Body of pancreas (tissue), 4 donors: ENCODE measurements around the gene C14orf93. TPM values are rescaled to one million over a fixed set of nuclear protein-coding genes. Genes with fewer than 3 reads are reported as not detected.

Experiments used
- ATAC-seq: fragments of 150-250 bp; one replicate; pipeline ENCODE4 v1.9.1; 2016
- DNase-seq, 4 donors: peaks; one replicate each; pipeline ENCODE4 v3.0.0-alpha.2; 2019
- H3K27ac ChIP-seq, 4 donors: fragments of 200-600 bp; sonication (generic); 1 replicate in 3 of 4; 2 replicates in 1 of 4; pipeline versions ENCODE4 v1.5.1 to v1.6.1; 2016 to 2019; ENCODE audit warnings: mild to moderate bottlenecking in 1 of 4, mixed read lengths in 1 of 4, moderate library complexity in 1 of 4
- H3K27me3 ChIP-seq, 2 donors: fragments of 200-600 bp; sonication (generic); one replicate each; pipeline ENCODE4 v1.6.0; 2016; ENCODE audit warnings: mild to moderate bottlenecking in 1 of 2
- H3K36me3 ChIP-seq, 2 donors: fragments of 200-600 bp; sonication (generic); replicated peaks in 1 of 2; 2 replicates each; pipeline ENCODE4 v1.5.1; 2016; ENCODE audit warnings: low read depth in 2 of 2; ENCODE audit not compliant: insufficient read depth in 1 of 2
- H3K4me1 ChIP-seq: fragments of 200-600 bp; sonication (generic); one replicate; pipeline ENCODE4 v1.6.0; 2016
- H3K4me3 ChIP-seq, 2 donors: fragments of 200-600 bp; sonication (generic); 1 replicate in 1 of 2; 2 replicates in 1 of 2; pipeline ENCODE4 v1.5.1; 2016 to 2019
- H3K9me3 ChIP-seq, 3 donors: fragments of 200-600 bp; sonication (generic); 1 replicate in 2 of 3; 2 replicates in 1 of 3; pipeline ENCODE4 v1.5.1; 2016
- POLR2A ChIP-seq, 3 donors: fragments of 450-650 bp; IDR thresholded peaks; one replicate each; pipeline ENCODE4 v1.6.1; 2016; ENCODE audit warnings: antibody characterized with exemption in 3 of 3, mild to moderate bottlenecking in 2 of 3
- WGBS, 2 donors: methylation state at CpG; one replicate each; pipeline ENCODE4 v1.1.5; 2017; 5-methylcytosine and 5-hydroxymethylcytosine counted together
- intact Hi-C: fragments of 100-400 bp; cut with DNase I; formaldehyde crosslinking; loops from one replicate; pipeline ENCODE4 v1.15.1; 2023
- total RNA-seq, 2 donors: library from RNA; depleted of rRNA; stranded (reverse); fragments of >200 nt; gene quantifications; one replicate each; pipeline ENCODE4 v1.1.0, GENCODE V29; 2016
- TF ChIP-seq, protein P1 (sequence below), 7 experiments: fragments of 450-650 bp in 4 of 7; fragments of 200-600 bp in 3 of 7; sonication (generic) in 3 of 7; IDR thresholded peaks; one replicate each; pipeline ENCODE4 v1.5.1; 2016 to 2019; ENCODE audit warnings: antibody characterized with exemption in 7 of 7

Gene C14orf93
- total RNA-seq, 2 donors from 2014 or later: 4.0 to 11.2 TPM

DNA sequence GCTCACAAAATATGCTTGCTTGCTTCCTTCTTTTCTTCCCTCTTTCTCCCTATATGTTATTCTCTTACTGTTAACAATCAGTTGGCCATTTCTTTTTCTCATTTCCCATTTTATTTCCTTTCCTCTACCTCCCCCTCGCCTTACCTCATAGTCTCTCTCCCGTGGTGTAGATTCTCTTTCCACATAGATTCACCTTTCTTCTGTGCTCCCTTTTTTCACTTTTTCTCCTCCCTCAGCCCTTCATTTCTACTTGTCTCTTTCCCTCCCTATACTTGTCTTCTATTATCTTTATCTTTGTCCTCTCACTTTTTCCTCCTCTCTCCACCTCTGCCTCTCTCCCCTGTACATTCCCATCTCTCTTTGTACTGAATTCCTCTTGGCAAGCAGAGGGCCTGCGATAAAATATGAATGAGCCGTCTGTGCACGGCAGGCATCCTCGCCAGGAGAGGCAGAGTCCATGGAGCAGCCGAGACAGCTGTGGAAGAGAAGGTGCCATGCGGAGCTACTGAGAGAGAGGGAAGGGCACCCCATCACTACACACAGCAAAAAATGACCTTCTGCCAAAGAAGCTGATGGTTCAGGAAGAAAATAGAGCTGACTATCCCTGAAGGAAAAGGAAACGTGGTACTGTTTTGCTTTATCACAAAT lies 12.1 kb downstream of the C14orf93 start:
- DNase-seq: no peak
- intact Hi-C loops: no loop called here
- Histone ChIP-seq H3K4me1 (peaks cover 5% of the 10 kb centered on the region), H3K27ac (no peak overlapping the region), H3K27me3 (no peaks in the 10 kb centered on the region), H3K4me3 (no peak overlapping the region), H3K9me3 (no peaks in the 10 kb centered on the region), H3K36me3 (no peaks in the 10 kb centered on the region)
- ATAC-seq: no peak
- TF ChIP-seq, protein P1, sequence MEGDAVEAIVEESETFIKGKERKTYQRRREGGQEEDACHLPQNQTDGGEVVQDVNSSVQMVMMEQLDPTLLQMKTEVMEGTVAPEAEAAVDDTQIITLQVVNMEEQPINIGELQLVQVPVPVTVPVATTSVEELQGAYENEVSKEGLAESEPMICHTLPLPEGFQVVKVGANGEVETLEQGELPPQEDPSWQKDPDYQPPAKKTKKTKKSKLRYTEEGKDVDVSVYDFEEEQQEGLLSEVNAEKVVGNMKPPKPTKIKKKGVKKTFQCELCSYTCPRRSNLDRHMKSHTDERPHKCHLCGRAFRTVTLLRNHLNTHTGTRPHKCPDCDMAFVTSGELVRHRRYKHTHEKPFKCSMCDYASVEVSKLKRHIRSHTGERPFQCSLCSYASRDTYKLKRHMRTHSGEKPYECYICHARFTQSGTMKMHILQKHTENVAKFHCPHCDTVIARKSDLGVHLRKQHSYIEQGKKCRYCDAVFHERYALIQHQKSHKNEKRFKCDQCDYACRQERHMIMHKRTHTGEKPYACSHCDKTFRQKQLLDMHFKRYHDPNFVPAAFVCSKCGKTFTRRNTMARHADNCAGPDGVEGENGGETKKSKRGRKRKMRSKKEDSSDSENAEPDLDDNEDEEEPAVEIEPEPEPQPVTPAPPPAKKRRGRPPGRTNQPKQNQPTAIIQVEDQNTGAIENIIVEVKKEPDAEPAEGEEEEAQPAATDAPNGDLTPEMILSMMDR (IDR thresholded peaks at IDR 0.05): no peak
- TF ChIP-seq POLR2A (IDR thresholded peaks at IDR 0.05): no peak
- WGBS, 2 donors: 57 to 73% methylated on average over 9 of the region's 9 CpGs

DNA sequence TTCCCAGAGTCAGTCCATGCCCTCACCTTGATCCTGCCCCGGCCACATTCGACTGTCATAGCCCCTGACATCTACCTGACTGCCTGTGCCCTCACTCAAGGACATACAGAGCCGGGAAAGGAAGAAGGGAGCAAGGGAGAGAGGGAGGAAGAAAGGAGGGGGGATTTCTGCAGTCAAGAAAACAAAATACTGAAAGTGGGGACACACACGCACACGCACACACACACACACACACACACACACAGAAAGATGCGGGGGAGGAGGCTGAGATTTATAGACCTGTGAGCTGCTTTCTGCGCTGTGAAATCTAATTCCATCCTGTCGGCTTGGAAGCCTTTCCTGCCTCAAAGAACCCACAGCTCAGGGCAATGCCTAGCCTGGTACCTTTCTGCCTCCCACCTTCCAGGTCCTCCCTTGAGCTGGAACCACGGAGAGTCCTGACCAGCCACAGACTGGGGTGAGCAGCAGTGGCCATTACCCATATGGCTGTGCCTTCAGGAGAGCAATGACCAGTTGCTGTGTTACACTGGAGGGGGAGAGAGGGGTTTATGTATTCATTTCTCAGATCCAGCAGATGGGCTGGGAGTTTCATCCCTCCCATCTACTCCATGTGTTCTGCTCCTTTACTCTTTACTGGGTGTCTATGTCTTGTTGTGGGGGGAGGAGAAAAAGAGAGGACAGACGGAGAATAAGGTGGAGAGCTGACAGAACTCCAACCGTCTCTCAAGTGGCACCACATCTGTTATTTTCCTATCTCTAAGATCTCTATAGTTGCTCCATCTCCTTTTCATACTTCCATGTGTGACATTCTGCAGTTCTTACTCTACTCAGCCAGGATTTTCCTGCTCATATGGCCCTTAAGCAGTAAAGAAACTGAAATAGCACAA lies 12.9 kb downstream of the C14orf93 start:
- WGBS, 2 donors: 73 to 80% methylated on average over 10 to 11 of the region's 11 CpGs
- intact Hi-C loops: no loop called here

DNA sequence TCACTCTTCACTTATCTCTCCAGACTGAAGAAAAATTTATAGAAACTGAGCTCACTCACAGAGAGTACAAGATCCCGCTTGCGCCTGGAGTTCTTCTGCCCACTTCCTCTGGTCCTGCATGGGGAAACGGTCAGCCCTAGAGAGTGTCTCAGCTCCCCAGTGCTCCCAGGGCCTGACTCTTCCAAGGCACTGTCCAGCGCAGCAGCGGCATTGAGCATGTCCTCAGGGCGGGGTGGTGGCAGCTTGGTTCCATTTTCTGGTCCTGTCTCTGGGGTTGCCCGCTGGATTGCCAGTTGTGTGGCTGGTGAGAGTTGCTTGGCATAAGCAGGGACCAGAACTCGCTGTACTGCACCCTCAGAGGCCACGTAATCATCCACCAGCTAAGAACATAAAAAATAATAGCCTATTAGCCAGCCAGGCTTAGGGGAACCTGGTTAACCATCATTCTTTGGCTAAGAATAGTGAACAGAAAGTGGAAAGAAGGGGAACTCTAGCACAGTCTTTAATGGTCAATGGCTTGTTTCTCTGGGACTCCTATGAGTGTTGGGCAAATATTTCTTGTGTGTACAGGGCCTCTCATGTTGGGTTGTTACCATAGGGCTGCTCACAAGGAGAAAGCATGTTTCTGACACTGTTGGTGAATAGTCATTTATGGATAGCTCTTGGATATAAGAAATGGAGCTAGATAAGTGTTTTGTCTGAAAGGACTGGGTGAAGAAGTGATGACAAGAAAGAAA lies 13.9 kb downstream of the C14orf93 start:
- WGBS, 2 donors: 90 to 93% methylated on average over 9 of the region's 9 CpGs

More for the DNA sequence above, 12.9 kb downstream of the C14orf93 start:
- no peak for DNase-seq
- no peak overlapping the region for H3K4me3 ChIP-seq
- no peaks in the 10 kb centered on the region for H3K36me3 ChIP-seq
- H3K4me1 ChIP-seq: peaks cover 5% of the 10 kb centered on the region
- H3K27ac ChIP-seq: no peak overlapping the region
- no peaks in the 10 kb centered on the region for H3K27me3 ChIP-seq
- H3K9me3 ChIP-seq: no peaks in the 10 kb centered on the region
- TF ChIP-seq POLR2A (IDR thresholded peaks at IDR 0.05): no peak
- TF ChIP-seq, protein P1 (IDR thresholded peaks at IDR 0.05): no peak
- no peak for ATAC-seq

DNA sequence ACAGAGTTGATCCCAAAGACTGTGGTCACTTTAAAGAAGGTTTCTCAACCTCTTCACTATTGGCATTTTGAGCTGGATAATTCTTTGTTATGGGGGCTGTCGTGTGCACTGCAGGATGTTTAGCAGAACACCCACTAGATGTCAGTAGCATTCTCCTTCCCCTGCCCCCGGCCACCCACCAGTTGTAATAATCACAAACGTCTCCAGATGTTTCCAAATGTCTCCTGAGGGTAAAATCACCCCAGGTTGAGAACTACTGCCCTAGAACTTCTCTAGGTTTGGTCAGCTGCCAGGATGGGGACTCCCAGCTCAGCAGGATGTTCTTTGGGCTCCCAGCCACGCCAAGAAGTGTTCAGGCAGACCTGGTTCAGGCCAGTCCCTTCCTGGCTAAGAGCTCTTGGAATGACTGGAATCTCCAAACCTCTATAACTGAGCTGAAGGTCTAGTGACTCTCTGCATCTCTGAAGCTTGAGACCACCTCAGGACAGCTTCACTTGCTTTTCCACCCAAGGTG lies 15.1 kb downstream of the C14orf93 start:
- no peaks in the 10 kb centered on the region for H3K9me3 ChIP-seq
- H3K4me1 ChIP-seq: peaks cover 5% of the 10 kb centered on the region
- DNase-seq (peak in 2 of 4 donors; percentile 32 to 40), ATAC-seq (peak; percentile 43)
- WGBS, 2 donors: 15 to 24% methylated on average over 4 of the region's 4 CpGs
- H3K4me3 ChIP-seq: no peak overlapping the region
- no peaks in the 10 kb centered on the region for H3K36me3 ChIP-seq
- H3K27me3 ChIP-seq: no peaks in the 10 kb centered on the region
- H3K27ac ChIP-seq: no peak overlapping the region
- no peak for TF ChIP-seq POLR2A (IDR thresholded peaks at IDR 0.05)
- TF ChIP-seq, protein P1 (IDR thresholded peaks at IDR 0.05): peak in 6 of 7 experiments; percentile 33 to 52 (median 41)
- intact Hi-C loops: no loop called here

More for the DNA sequence above, 13.9 kb downstream of the C14orf93 start:
- DNase-seq (no peak), ATAC-seq (no peak)
- Histone ChIP-seq H3K27me3 (no peaks in the 10 kb centered on the region), H3K36me3 (no peaks in the 10 kb centered on the region), H3K9me3 (no peaks in the 10 kb centered on the region), H3K4me3 (no peak overlapping the region), H3K4me1 (peaks cover 5% of the 10 kb centered on the region), H3K27ac (no peak overlapping the region)
- TF ChIP-seq, protein P1 (IDR thresholded peaks at IDR 0.05): no peak
- no peak for TF ChIP-seq POLR2A (IDR thresholded peaks at IDR 0.05)
- intact Hi-C loops: no loop called here
